D341Med (cell line): ENCODE results near the gene RAB44.
"Not testable (repeated sequence)": the region's sequence is repeated elsewhere in the genome, so short reads cannot be mapped to it uniquely, and the experiment has no call there.

ENCODE experiments used
- DNase-seq: peaks from one replicate; pipeline ENCODE4 v3.0.0; 2012; ENCODE audit warnings: low spot score

The RAB44 gene

GRCh38 chr6:36685926-36686667, 11.5 kb upstream of the RAB44 start:
- no peak for DNase-seq

GRCh38 chr6:36686668-36687513, 10.7 kb upstream of the RAB44 start:
- no peak for DNase-seq

DNA sequence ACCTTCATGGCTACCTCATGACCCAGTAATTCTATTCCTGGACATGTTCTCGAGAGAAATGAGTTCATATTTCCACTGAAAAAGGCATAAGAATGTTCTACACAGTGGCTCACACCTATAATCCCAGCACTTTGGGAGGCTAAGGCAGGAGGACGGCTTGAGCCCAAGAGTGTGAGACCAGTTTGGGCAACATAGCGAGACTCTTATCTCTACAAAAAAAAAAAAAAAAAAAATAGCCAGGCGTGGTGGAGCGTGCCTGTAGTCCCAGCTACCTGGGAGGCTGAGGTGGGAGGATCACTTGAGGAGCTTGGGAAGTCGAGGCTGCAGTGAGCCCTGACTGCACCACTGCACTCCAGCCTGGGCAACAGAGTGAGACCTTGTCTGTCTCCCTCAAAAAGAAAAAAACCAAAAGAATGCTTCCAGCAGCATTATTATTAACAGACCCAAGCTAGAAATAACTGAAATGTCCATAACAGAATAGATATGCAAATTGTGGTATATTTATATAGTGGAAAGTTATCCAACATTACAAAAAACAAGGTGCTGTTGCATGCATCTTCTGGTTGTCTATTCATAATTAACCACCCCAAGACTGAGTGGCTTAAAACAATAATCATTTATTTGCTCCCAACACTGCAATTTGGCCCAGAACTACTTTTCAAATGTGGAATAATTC, 9.4 kb upstream of the RAB44 start:
- DNase-seq: no peak

GRCh38 chr6:36688739-36689075, 8.9 kb upstream of the RAB44 start:
- DNase-seq: no peak

- no peak for DNase-seq
Observed at GRCh38 chr6:36691011-36691410, 6.6 kb upstream of the RAB44 start.

DNA sequence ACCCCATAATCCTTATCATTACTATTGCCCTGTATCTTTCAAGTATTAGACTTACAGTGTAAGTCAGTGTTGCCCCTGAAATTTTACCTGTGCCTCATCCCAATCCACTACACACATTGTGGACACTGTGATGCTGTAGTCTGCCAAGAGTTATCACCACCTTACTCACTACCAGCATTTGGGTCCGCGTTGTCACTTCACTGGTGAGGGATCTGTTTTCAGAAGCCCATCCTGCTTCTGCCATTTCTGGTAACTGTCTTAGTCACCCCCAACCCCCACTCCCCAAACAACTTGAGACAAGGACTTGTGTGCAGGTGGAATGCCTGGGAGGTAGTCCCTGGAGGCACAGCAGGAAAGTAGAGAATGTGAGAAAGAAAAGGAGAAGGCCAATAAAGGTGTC, 6.0 kb upstream of the RAB44 start:
- DNase-seq: no peak

DNA sequence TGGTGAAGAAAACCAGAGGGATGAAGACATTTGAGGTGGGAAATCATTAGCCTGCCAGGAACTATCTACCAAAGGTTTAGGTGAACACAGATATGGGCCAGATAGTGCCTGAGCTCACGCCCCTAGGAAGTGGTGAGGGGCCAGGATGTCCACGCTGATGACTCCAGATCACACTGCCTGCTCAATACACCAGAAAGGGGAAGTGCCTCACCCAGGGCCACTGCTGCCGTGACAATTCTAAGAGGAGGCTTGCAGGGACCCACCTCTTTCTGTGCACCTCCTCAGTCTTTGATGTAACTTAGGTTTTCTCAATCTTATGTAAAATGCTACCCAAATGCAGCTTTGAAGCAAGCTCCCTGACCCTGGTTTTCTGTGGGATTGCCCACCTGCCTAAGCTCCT, 5.4 kb upstream of the RAB44 start:
- no peak for DNase-seq

DNA sequence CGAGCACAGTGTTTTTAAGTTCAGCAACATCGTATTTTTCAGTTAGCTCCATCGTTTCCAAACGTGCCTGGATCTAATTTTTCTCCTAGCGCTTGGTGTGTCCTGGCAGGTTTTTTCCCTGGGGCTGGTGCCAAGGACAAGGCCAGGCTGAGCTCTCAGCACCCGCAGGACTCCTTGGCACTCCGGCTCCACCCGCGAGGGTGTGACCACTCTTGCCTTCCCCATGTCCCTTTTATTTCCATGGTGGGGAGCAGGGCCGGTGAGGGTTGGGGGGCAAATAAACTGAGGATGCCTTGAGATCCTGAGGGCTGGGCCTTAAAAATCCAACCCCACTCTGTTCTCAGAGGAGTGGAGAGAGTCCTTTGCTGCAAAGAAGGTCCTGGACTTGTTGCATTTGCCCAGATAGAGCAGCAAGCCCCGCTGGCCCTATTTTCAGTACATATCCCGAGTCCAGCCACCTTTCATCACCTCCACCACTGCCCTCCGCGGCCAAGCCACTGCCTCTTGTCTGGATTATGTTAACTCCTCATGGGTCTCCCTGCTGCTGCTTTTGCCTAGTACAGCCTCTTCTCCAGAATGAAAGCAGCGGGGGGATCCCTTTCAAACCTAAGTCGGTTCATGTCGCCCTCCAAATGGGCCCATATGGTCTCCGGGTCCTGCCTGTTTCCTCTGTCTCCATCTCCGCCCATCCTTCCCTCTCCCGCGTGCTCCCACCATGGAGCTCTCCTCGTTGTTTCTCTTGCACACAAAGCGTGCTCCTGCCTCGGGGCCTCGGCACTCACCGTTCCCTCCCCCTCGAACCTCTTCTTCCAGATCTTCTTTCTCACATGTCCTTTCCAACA, 4.5 kb upstream of the RAB44 start:
- DNase-seq: no peak

- DNase-seq: no peak
Observed at GRCh38 chr6:36694616-36695015, 3.0 kb upstream of the RAB44 start.

GRCh38 chr6:36695414-36695813, 2.2 kb upstream of the RAB44 start:
- no peak for DNase-seq

DNA sequence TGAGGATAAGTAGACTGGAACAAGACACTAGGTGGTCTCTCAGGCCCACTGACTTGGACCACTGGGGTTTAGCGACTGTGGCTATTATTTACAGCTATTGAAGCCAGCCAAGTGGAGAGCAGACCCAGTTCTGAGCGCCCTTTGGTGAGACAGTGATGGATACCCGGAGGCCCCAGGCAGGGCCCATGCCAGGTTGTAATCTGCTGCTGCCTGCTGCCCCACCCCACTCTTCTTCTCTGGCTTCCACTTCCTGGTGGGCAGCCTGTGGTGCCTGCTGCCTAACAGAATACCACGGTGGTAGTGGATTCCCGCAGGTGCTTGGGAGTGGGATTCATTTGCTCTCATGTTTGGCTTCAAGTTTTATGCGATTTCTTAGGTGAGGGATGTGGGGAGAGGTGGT, 570 bp downstream of the RAB44 start:
- DNase-seq: no peak

DNA sequence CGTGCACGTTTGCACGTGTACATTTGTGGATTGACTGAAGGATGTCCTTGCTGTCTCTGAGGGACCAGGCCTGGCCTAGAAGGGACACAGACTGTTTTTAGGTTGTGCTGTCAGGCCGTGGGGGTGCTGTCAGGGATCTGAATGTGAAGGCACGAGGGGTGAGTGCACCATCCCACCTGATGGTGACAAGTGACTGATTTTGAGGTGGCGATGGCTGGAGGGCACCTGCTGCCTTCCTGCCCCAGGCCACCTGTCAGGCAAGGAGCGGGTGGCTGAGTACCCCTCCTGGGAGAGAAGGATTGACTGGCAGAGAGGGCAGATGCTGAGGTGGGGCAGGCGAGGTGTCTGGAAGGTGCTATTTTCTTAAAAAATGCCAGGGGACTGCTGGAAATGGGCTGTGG, 1.2 kb downstream of the RAB44 start:
- no peak for DNase-seq

- DNase-seq: no peak
Observed at GRCh38 chr6:36699348-36699747, 1.7 kb downstream of the RAB44 start.

GRCh38 chr6:36700071-36700812, 2.6 kb downstream of the RAB44 start:
- DNase-seq: no peak

GRCh38 chr6:36700831-36701230, 3.2 kb downstream of the RAB44 start:
- DNase-seq: no peak

GRCh38 chr6:36701401-36701991, 3.9 kb downstream of the RAB44 start:
- DNase-seq: no peak

DNA sequence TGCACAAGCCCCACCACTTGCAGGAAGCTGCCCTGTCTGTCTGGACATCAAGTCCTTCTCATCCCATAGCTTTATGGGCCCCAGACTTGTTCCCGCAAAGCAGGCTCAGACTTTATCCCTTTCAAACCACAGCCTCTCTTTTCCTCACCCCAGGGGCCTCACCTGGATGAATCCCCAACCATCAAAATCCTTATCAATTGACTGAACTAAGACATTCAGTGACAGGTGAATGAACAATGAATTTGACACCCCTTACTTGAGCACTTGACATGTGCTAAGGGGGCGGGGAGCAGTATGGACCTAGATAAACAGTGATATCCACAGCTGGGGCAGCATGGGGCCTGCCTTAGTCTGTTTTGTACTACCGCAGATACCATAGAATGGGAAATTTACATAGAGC, 5.0 kb downstream of the RAB44 start:
- DNase-seq: no peak

GRCh38 chr6:36703081-36703606, 5.5 kb downstream of the RAB44 start:
- no peak for DNase-seq

GRCh38 chr6:36703982-36704381, 6.4 kb downstream of the RAB44 start:
- no peak for DNase-seq

GRCh38 chr6:36704961-36705577, 7.4 kb downstream of the RAB44 start:
- DNase-seq: not testable (repeated sequence)
